ENCODE measurements around the gene PHF8.

Gene PHF8

DNA sequence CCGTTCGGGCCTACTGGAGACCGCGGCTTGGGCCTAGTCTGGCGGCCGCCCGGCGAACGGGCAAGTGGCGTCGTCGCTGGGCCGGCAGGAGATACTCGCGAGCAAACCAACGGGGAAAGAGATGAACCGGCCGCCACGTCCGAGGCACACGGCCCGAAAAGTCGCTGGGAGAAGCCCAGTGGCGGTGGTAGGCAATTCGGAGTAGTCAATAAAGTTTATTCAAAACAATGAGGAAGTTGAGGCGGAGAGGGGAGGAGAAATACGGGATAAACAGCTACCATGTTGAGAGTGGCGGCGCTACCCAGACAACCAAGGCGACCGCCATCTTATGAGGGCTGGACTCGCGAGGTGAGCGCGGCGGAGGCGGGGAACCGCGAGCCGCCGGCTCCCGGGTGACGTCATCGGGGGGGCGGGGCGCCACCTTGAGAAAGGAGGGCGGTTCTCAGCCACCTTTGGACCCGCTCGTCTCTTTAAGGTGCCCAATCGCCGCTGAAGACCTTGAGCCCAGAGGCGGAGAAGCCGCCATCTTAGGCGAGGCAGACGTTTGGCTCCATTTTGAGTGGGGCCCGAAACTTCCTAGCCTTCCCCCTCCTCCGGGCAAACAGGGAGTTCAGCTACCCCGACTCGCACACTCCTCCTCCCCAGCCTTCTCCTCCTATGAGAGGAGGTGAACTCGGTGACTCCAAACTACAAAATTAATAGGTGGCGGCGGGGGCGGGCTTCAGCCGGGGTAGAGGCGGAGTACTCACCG, at the start of gene PHF8:
Gene PHF8 (minus strand): TSS at position 348 of the 751 bp plus-strand sequence. CDS start 1,745 bp downstream, outside the sequence.
- Mint-ChIP-seq H3K27me3 (no peaks in the 10 kb centered on the region), H3K36me3 (ENCODE audit: low read depth) (peaks cover 12% of the 10 kb centered on the region), H3K4me3 (peak within 1 kb of the TSS; percentile 96), H3K27ac (peak within 1 kb of the TSS; percentile 92), H3K9me3 (no peaks in the 10 kb centered on the region), H3K4me1 (peaks cover 22% of the 10 kb centered on the region)
- DNase-seq (peak; percentile 93), ATAC-seq (peak; percentile 90)

DNA sequence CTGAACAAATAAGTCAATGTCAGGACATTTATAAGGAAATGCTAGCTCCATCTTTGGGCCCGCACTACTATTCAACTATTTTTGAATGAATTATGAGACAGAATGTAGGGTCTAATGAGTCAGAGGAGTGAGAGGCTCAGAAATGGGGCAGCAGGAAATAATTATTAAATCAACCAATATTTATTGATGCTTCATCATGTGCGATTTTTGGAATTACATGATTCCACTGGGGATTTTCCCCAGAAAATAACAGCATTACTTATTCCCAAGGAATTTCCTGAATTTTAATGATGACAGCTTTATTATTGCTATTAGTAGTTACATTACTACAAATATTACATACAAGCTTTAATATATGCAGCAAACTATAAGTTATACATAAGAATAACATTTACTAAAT, 49.3 kb upstream of the PHF8 start:
- ATAC-seq (no peak), DNase-seq (no peak)
- H3K4me3 Mint-ChIP-seq, result no peak overlapping the region
- H3K9me3 Mint-ChIP-seq, result no peaks in the 10 kb centered on the region
- no peaks in the 10 kb centered on the region for H3K27me3 Mint-ChIP-seq
- H3K27ac Mint-ChIP-seq, result no peak overlapping the region
- H3K4me1 Mint-ChIP-seq, result no peaks in the 10 kb centered on the region
- H3K36me3 Mint-ChIP-seq (ENCODE audit: low read depth), result no peaks in the 10 kb centered on the region

DNA sequence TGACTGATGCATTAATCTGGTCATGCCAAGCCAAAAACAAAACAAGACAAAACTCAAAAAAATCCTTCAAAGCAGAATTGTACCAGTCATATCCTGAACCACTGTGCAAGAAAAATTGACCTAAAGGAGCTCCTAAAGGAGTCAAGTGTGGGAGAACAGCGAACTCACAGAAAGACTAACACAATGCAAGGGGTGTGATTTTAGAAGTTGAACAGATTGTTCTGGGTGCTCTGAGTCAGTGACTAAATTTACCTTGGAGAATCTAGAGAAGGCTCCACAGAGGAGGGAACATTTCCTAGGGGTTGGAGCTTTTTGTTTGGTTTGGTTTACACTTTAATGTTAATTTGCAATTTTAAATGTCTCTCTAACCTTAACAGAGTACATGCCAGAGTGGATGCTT, 48.9 kb upstream of the PHF8 start:
- ATAC-seq (no peak), DNase-seq (no peak)
- no peaks in the 10 kb centered on the region for H3K4me1 Mint-ChIP-seq
- H3K27ac Mint-ChIP-seq, result no peak overlapping the region
- no peaks in the 10 kb centered on the region for H3K27me3 Mint-ChIP-seq
- H3K36me3 Mint-ChIP-seq (ENCODE audit: low read depth), result no peaks in the 10 kb centered on the region
- H3K9me3 Mint-ChIP-seq, result no peaks in the 10 kb centered on the region
- no peak overlapping the region for H3K4me3 Mint-ChIP-seq

DNA sequence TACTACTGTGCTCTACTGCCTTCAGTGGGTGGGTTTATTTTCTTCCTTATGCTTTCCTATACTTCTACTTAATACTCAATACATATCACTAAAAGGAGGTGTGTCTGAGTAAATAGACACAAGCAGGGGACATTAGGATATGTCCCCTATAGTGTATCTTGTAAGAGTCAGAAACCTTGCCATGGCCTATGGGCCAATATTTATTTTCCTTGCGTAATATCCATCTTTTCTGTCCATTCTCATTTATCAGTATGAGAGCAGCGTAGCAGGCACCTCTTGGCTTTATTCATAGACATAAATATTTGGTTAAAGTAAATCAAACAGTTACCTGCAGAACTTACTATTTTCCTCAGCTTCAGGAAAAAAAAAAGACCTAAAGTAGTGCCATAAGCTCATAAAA, 46.6 kb upstream of the PHF8 start:
- H3K4me3 Mint-ChIP-seq, result no peak overlapping the region
- H3K27me3 Mint-ChIP-seq, result no peaks in the 10 kb centered on the region

DNA sequence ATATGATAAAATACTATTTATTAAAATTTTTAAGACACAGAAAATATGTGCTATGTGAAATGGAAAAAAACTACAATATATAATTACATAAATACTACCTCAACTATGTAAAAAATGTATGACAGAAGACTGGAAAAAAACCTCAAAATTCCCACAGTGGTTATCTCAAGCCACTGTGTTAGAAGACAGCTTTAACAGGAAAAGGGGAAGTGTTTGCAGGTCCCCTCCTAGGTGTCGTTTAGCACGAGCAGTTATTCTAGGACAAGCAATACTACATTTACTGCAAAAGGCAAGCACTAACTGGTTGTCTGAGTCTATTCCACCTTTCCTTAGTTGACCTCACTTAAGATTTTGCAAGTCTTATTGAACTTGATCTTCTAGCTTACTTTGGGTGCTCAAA, 44.9 kb upstream of the PHF8 start:
- Mint-ChIP-seq H3K9me3 (no peaks in the 10 kb centered on the region), H3K4me1 (no peaks in the 10 kb centered on the region), H3K27me3 (no peaks in the 10 kb centered on the region)

More for the DNA sequence above, 46.6 kb upstream of the PHF8 start:
- ATAC-seq (no peak), DNase-seq (no peak)
- no peak overlapping the region for H3K27ac Mint-ChIP-seq
- H3K9me3 Mint-ChIP-seq, result no peaks in the 10 kb centered on the region
- H3K4me1 Mint-ChIP-seq, result no peaks in the 10 kb centered on the region
- no peaks in the 10 kb centered on the region for H3K36me3 Mint-ChIP-seq (ENCODE audit: low read depth)

DNA sequence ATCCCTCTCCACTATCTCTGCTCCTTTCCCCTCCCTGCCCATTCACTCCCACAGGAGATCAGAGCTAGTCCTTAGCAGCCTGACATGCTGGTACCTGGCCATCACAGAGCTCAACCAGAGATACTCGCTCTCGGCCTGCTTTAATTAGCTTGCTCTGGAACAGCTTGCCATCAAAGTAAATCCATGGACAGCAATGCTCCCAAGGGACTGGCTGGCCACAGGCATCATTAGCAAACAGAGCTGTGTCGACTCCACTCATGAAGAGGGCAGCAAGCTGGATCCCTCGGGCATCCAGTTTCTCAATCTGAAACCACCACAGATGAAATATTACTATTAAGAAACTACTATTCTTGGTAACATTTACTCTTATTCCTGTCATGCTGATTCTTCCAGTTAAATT, 43.4 kb upstream of the PHF8 start:
- no peak overlapping the region for H3K27ac Mint-ChIP-seq
- no peak for ATAC-seq

More for the DNA sequence above, 44.9 kb upstream of the PHF8 start:
- no peak overlapping the region for H3K4me3 Mint-ChIP-seq
- no peak overlapping the region for H3K27ac Mint-ChIP-seq
- ATAC-seq (no peak), DNase-seq (no peak)
- no peaks in the 10 kb centered on the region for H3K36me3 Mint-ChIP-seq (ENCODE audit: low read depth)

DNA sequence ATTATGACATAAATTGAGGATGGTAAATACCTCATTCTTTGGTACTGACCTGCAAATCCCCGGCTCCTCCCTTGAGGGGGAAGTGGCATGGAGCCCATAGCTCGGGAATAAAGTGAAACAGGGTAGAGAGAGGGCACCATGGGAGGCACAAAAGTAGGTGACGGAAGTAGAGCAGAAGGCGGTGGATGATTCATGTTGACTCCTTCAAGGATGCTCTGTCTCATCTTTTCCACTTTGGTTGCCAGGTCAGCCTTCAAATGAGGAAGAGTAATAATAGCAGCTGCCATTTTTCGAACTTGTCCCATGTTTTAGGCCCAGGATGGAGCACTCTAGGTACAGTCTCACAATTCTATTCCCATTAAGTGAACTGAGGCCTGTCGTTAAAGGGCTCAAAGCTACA, 41.4 kb upstream of the PHF8 start:
- Mint-ChIP-seq H3K36me3 (ENCODE audit: low read depth) (no peaks in the 10 kb centered on the region), H3K27ac (no peak overlapping the region), H3K4me1 (no peaks in the 10 kb centered on the region), H3K27me3 (no peaks in the 10 kb centered on the region), H3K4me3 (no peak overlapping the region), H3K9me3 (no peaks in the 10 kb centered on the region)
- no peak for DNase-seq
- no peak for ATAC-seq

More for the DNA sequence above, 43.4 kb upstream of the PHF8 start:
- Mint-ChIP-seq H3K4me1 (no peaks in the 10 kb centered on the region), H3K36me3 (ENCODE audit: low read depth) (no peaks in the 10 kb centered on the region), H3K27me3 (no peaks in the 10 kb centered on the region), H3K4me3 (no peak overlapping the region), H3K9me3 (no peaks in the 10 kb centered on the region)
- DNase-seq, result no peak

DNA sequence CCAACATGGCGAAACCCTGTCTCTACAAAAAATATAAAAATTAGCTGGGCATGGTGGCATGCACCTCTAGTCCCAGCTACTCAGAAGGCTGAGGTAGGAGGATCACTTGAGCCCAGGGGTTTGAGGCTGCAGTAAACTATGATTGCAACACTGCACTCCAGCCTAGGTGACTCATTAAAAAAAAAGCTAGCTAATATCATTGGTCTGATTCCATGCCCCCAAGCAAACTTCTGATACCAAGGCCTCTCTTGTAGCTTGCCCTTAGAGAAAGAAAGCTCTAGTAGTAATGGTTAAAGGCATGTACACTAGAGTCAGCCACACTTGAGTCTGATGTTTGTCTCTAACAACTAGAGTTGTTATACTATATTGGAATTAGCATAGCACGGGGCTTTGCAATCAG, 32.6 kb upstream of the PHF8 start:
- no peaks in the 10 kb centered on the region for H3K4me1 Mint-ChIP-seq
- no peak for DNase-seq
- H3K27me3 Mint-ChIP-seq, result no peaks in the 10 kb centered on the region
- H3K9me3 Mint-ChIP-seq, result no peaks in the 10 kb centered on the region
- H3K36me3 Mint-ChIP-seq (ENCODE audit: low read depth), result no peaks in the 10 kb centered on the region
- H3K27ac Mint-ChIP-seq, result no peak overlapping the region
- H3K4me3 Mint-ChIP-seq, result no peak overlapping the region
- ATAC-seq, result no peak

DNA sequence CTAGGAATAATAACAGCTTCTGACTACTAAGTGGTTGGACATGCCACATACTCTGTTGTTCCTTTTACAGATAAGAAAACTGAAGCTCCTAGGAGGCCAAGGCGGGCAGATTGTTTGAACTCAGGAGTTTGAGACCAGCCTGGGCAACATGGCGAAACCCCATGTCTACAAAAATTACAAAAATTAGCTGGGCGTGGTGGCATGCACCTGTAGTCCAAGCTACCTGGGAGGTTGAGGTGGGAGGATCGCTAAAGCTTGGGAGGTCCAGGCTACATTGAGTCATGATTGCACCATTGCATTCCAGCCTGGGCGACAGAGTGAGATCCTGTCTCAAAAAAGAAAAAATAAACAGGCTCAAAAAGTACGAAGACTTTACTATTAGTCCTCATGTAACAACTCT, 30.6 kb upstream of the PHF8 start:
- H3K4me1 Mint-ChIP-seq, result no peaks in the 10 kb centered on the region
- no peak overlapping the region for H3K27ac Mint-ChIP-seq
- H3K27me3 Mint-ChIP-seq, result no peaks in the 10 kb centered on the region
- no peaks in the 10 kb centered on the region for H3K9me3 Mint-ChIP-seq
- ATAC-seq (no peak), DNase-seq (no peak)
- H3K36me3 Mint-ChIP-seq (ENCODE audit: low read depth), result no peaks in the 10 kb centered on the region
- no peak overlapping the region for H3K4me3 Mint-ChIP-seq

DNA sequence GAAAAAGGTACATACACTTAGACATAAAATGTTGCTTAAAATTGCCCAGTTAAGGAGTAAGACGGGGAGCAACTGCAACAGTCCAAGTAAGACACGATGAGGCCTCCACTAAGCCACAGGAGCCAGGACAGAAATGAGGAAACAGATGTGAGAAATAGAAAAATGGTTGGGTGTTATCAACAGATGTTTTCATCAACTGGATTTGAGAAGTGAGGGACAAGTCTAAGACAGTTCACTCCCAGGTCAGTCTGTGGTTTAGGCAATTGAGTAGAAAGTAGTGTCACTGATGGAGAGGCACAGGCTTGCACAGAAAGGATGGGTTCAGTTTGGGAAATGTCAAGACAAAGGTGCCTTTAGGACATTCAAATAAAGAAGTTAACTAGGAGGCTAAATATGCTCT, 23.5 kb upstream of the PHF8 start:
- no peak overlapping the region for H3K4me3 Mint-ChIP-seq
- H3K27ac Mint-ChIP-seq, result no peak overlapping the region
- H3K4me1 Mint-ChIP-seq, result no peaks in the 10 kb centered on the region
- ATAC-seq (no peak), DNase-seq (no peak)
- no peaks in the 10 kb centered on the region for H3K9me3 Mint-ChIP-seq
- no peaks in the 10 kb centered on the region for H3K36me3 Mint-ChIP-seq (ENCODE audit: low read depth)
- no peaks in the 10 kb centered on the region for H3K27me3 Mint-ChIP-seq

DNA sequence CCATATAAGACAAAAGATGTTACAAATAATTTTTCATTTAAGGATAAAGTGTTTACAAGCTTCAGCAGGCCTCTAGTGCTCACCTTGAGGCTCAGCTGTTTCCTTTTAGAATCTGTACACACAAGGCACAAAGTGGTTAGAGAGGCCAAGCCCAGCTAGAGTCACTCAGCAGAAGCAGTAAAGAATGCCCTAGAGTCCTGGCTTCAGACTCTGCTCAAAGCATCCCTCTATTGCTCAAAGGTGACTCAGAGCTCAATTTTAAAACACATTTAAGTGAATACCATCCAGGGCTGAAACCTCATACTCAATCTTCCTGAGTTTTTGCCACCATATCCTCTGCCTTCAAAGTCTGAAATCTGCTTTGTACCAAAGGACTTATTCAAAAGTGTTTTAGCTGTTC, 22.6 kb upstream of the PHF8 start:
- Mint-ChIP-seq H3K4me3 (no peak overlapping the region), H3K27me3 (no peaks in the 10 kb centered on the region), H3K27ac (no peak overlapping the region), H3K9me3 (no peaks in the 10 kb centered on the region), H3K4me1 (no peaks in the 10 kb centered on the region), H3K36me3 (ENCODE audit: low read depth) (no peaks in the 10 kb centered on the region)
- DNase-seq, result no peak
- no peak for ATAC-seq

DNA sequence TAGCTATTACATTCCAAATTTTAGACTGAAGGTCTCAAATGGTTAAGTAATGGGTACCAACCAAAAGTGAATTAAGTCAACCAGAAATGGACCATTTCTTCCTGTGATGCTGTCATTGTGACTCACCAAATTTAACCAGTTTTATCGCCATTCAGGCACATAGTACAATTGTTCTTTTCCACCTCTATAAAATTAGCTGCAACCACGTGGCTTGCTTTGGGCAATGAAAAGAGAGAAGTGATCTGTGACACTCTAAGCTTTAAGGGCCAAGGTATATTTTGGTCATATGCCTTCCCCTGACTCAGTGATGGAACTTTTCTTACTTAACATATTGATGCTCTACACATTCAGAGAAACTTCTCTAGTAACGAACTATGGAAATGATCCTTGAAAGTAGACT, 20.3 kb upstream of the PHF8 start:
- Mint-ChIP-seq H3K36me3 (ENCODE audit: low read depth) (no peaks in the 10 kb centered on the region), H3K27ac (no peak overlapping the region), H3K4me3 (no peak overlapping the region), H3K27me3 (no peaks in the 10 kb centered on the region), H3K4me1 (no peaks in the 10 kb centered on the region), H3K9me3 (no peaks in the 10 kb centered on the region)
- ATAC-seq (no peak), DNase-seq (no peak)

DNA sequence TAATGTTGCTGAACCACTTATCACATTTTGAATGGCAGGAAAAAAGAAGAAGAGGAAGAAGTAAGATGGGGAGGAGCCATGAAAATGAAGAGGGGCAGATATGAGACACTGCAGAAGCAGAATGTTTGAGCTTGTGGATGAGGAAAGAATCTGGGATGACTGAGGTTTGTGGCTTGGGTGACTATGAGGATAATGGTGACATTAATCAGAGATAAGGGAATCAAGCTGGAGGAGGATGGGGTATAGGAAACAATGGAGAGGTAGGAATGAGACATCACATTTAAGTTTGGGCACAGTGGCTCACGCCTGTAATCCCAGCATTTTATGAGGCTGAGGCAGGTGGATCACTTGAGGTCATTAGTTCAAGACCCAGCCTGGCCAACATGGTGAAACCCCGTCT, 19.1 kb upstream of the PHF8 start:
- H3K4me1 Mint-ChIP-seq, result no peaks in the 10 kb centered on the region
- H3K9me3 Mint-ChIP-seq, result no peaks in the 10 kb centered on the region
- no peak for DNase-seq
- no peak for ATAC-seq
- H3K27me3 Mint-ChIP-seq, result no peaks in the 10 kb centered on the region
- H3K27ac Mint-ChIP-seq, result no peak overlapping the region
- H3K4me3 Mint-ChIP-seq, result no peak overlapping the region
- H3K36me3 Mint-ChIP-seq (ENCODE audit: low read depth), result no peaks in the 10 kb centered on the region

DNA sequence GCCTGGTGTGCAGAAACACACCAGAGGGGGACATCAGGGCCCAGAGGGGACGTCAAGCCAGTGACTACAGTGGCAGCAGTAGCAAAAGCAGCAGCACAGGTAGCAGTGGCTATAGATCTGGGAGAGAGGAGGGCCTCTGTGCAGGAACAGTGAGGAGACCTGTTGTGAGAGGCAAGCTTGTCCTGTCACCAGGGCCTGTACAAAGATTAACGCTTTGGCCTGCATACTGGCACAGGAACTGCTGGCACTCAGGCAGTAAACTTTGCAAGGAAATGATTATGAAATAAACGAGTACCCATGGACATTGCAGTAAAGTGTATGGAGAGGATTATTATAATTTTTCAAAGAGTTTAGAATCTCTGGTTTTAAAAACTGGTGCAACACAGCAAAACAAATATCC, 5.5 kb upstream of the PHF8 start:
- no peaks in the 10 kb centered on the region for H3K9me3 Mint-ChIP-seq

DNA sequence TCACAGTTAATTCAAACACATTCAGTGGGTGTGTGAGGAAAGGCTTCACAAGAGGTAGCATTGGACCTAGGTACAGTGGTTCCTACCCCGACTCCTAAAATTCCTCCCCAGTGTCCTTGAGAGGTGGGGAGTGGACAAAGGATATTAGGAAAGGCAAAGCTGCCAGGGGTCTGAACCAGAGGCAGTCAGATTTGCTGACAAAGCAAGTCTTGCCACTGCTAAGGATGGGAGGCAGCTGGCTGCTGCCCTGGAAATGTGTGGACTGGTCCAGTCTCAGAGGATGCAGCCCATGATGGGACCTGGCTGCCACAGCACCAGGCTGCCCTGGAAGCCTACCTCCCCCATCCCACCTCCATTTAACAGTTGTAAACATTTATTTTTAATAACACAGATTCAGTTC, 4.1 kb upstream of the PHF8 start:
- Mint-ChIP-seq H3K27me3 (no peaks in the 10 kb centered on the region), H3K9me3 (no peaks in the 10 kb centered on the region), H3K4me1 (peaks cover 9% of the 10 kb centered on the region), H3K36me3 (ENCODE audit: low read depth) (no peaks in the 10 kb centered on the region), H3K4me3 (no peak overlapping the region), H3K27ac (no peak overlapping the region)
- ATAC-seq, result no peak
- no peak for DNase-seq

More for the DNA sequence above, 5.5 kb upstream of the PHF8 start:
- H3K27ac Mint-ChIP-seq, result no peak overlapping the region
- ATAC-seq, result no peak
- no peaks in the 10 kb centered on the region for H3K36me3 Mint-ChIP-seq (ENCODE audit: low read depth)
- H3K27me3 Mint-ChIP-seq, result no peaks in the 10 kb centered on the region
- H3K4me1 Mint-ChIP-seq, result peaks cover 8% of the 10 kb centered on the region
- no peak overlapping the region for H3K4me3 Mint-ChIP-seq
- no peak for DNase-seq

Data from activated naive CD8-positive, alpha-beta T cell treated with anti-CD3 and anti-CD28 coated beads, Interleukin-2, amount 50 U/mL, for 24 hours (primary cell).